Lung (tissue), 12 donors: Measurements from ENCODE around the gene PDCL3. TPM values are rescaled to one million over a fixed set of nuclear protein-coding genes. Genes with fewer than 3 reads are reported as not detected.

Source experiments
- ATAC-seq: fragments of 200-7000 bp; cut with Tn5 transposase; one replicate; pipeline ENCODE4 v1.9.1; 2020; ENCODE audit warnings: moderate number of reproducible peaks; ENCODE audit not compliant: insufficient read depth, low FRiP score
- DNase-seq, 3 donors: peaks; one replicate each; pipeline ENCODE4 v3.0.0-alpha.2; 2013 to 2017
- H3K27ac ChIP-seq, 2 donors: one replicate each; pipeline ENCODE4 v1.5.1; 2013; ENCODE audit warnings: mild to moderate bottlenecking in 2 of 2, moderate library complexity in 2 of 2, control low read depth in 1 of 2, inconsistent platforms in 1 of 2, low read depth in 1 of 2, low read length in 1 of 2
- H3K27me3 ChIP-seq, 3 donors: one replicate each; pipeline ENCODE4 v1.5.1; 2013; ENCODE audit warnings: low read length in 2 of 3; ENCODE audit not compliant: control insufficient read depth in 3 of 3, insufficient read depth in 3 of 3
- H3K36me3 ChIP-seq, 4 donors: one replicate each; pipeline ENCODE4 v1.5.1; 2013; ENCODE audit warnings: low read length in 4 of 4, mild to moderate bottlenecking in 1 of 4, moderate library complexity in 1 of 4; ENCODE audit not compliant: control insufficient read depth in 4 of 4, insufficient read depth in 4 of 4
- H3K4me1 ChIP-seq, 5 donors: one replicate each; pipeline ENCODE4 v1.5.1; 2013; ENCODE audit warnings: low read length in 5 of 5, mild to moderate bottlenecking in 2 of 5, moderate library complexity in 1 of 5; ENCODE audit not compliant: control insufficient read depth in 5 of 5, insufficient read depth in 5 of 5
- H3K4me3 ChIP-seq: one replicate; pipeline ENCODE4 v1.5.1; 2013; ENCODE audit warnings: mild to moderate bottlenecking, control low read depth, moderate library complexity
- H3K9ac ChIP-seq, 2 donors: one replicate each; pipeline ENCODE4 v1.5.1; 2013; ENCODE audit warnings: low read length in 2 of 2, control low read depth in 1 of 2; ENCODE audit not compliant: insufficient read depth in 1 of 2
- H3K9me3 ChIP-seq, 4 donors: one replicate each; pipeline ENCODE4 v1.5.1; 2013; ENCODE audit warnings: low read length in 3 of 4, mild to moderate bottlenecking in 1 of 4, moderate library complexity in 1 of 4; ENCODE audit not compliant: control insufficient read depth in 4 of 4, insufficient read depth in 3 of 4
- CTCF ChIP-seq: IDR thresholded peaks from 2 replicates; pipeline ENCODE4 v1.5.1; 2012; ENCODE audit warnings: mild to moderate bottlenecking; ENCODE audit errors: control extremely low read depth, extremely low read depth
- WGBS, 2 donors: extraction: QIAGEN DNeasy Blood & Tissue Kit; methylation state at CpG; one replicate each; pipeline ENCODE4 v1.1.7; 2013; 5-methylcytosine and 5-hydroxymethylcytosine counted together
- polyA plus RNA-seq, 2 donors: library from polyadenylated mRNA; stranded (reverse); fragments of 200-250 nt; gene quantifications; one replicate each; pipeline ENCODE4 v1.2.1, GENCODE V29; 2013
- total RNA-seq, 2 donors: library from RNA; depleted of rRNA in 1 of 2; stranded (reverse); fragments of >200 nt in 1 of 2; gene quantifications; one replicate each; pipeline ENCODE4 v1.2.1, GENCODE V29; 2014 to 2021
- donor health status: control.
- donor health status: control.
- donor health status: Bipolar disorder and iron deficiency.
- donor health status: healthy.
- donor health status: DM: yes; HTN: yes; CAD: no.

Gene PDCL3
- total and polyA plus RNA-seq, 4 donors = 8.2 to 29.9 (median 23.2) TPM

GRCh38 chr2:100588071-100588786 is 25.4 kb downstream of the PDCL3 start:
- H3K4me3 ChIP-seq = no peak overlapping the region
- no peak for TF ChIP-seq CTCF
- no peak for DNase-seq
- 70 to 75% methylated on average over 7 of the region's 7 CpGs for WGBS, 2 donors
- H3K9me3 ChIP-seq = no peaks in the 10 kb centered on the region
- H3K27me3 ChIP-seq = no peaks in the 10 kb centered on the region
- peak; percentile 34 for ATAC-seq
- no peak overlapping the region for H3K27ac ChIP-seq
- peaks cover 0 to 2% (median 0%) of the 10 kb centered on the region in 5 donors for H3K4me1 ChIP-seq
- H3K9ac ChIP-seq = no peak overlapping the region
- no peaks in the 10 kb centered on the region for H3K36me3 ChIP-seq

GRCh38 chr2:100589527-100589926 is 26.7 kb downstream of the PDCL3 start:
- no peak overlapping the region for H3K27ac ChIP-seq
- no peaks in the 10 kb centered on the region for H3K4me1 ChIP-seq
- WGBS, 2 donors = 83 to 86% methylated on average over 3 of the region's 3 CpGs
- no peaks in the 10 kb centered on the region for H3K36me3 ChIP-seq
- H3K4me3 ChIP-seq = no peak overlapping the region
- no peak for TF ChIP-seq CTCF
- no peak overlapping the region for H3K9ac ChIP-seq
- ATAC-seq (peak; percentile 11), DNase-seq (no peak)
- H3K27me3 ChIP-seq = no peaks in the 10 kb centered on the region
- H3K9me3 ChIP-seq = no peaks in the 10 kb centered on the region

- TF ChIP-seq CTCF = no peak
- no peak overlapping the region for H3K4me3 ChIP-seq
- no peaks in the 10 kb centered on the region for H3K9me3 ChIP-seq
- H3K4me1 ChIP-seq = no peaks in the 10 kb centered on the region
- no peak overlapping the region for H3K9ac ChIP-seq
- no peaks in the 10 kb centered on the region for H3K27me3 ChIP-seq
- 8 to 16% methylated on average over 1 of the region's 1 CpG for WGBS, 2 donors
- no peak for ATAC-seq
- no peaks in the 10 kb centered on the region for H3K36me3 ChIP-seq
- no peak for DNase-seq
- H3K27ac ChIP-seq = no peak overlapping the region
Observed at GRCh38 chr2:100592226-100592625, 29.4 kb downstream of the PDCL3 start.

- 90 to 92% methylated on average over 5 of the region's 5 CpGs for WGBS, 2 donors
Observed at GRCh38 chr2:100596465-100596864, 33.7 kb downstream of the PDCL3 start.

More at GRCh38 chr2:100596465-100596864, 33.7 kb downstream of the PDCL3 start:
- DNase-seq (no peak), ATAC-seq (no peak)
- Histone ChIP-seq H3K4me1 (no peaks in the 10 kb centered on the region), H3K27ac (no peak overlapping the region), H3K9ac (no peak overlapping the region), H3K4me3 (no peak overlapping the region), H3K9me3 (no peaks in the 10 kb centered on the region), H3K27me3 (no peaks in the 10 kb centered on the region), H3K36me3 (no peaks in the 10 kb centered on the region)
- TF ChIP-seq CTCF = no peak
